ENCODE data around the gene CPNE7. TPM values are rescaled to one million over a fixed set of nuclear protein-coding genes. Genes with fewer than 3 reads are reported as not detected.

Gene CPNE7
- total and polyA plus RNA-seq, 9 donors, result 0.36 to 4.0 (median 0.92) TPM; not detected in 2

GRCh38 chr16:89547291-89547690, 28.3 kb upstream of the CPNE7 start:
- H3K27ac ChIP-seq, result no peak overlapping the region
- H3K4me1 ChIP-seq (ENCODE audit: insufficient read depth), result no peaks in the 10 kb centered on the region
- no peak for DNase-seq
- intact Hi-C loops (cut with DNase I), result no loop called here
- H3K36me3 ChIP-seq, result no peaks in the 10 kb centered on the region
- no peaks in the 10 kb centered on the region for H3K9me3 ChIP-seq
- no peak overlapping the region for H3K4me3 ChIP-seq
- WGBS, 3 donors, result 87 to 92% (median 92%) methylated on average over 17 of the region's 17 CpGs
- H3K27me3 ChIP-seq, result no peaks in the 10 kb centered on the region
- TF ChIP-seq POLR2A (IDR thresholded peaks at IDR 0.05) (no peak), EP300 (IDR thresholded peaks at IDR 0.05) (no peak), CTCF (IDR thresholded peaks at IDR 0.05) (no peak)

- H3K27me3 ChIP-seq, result no peaks in the 10 kb centered on the region
- no peak for TF ChIP-seq POLR2A (IDR thresholded peaks at IDR 0.05)
- no peak for TF ChIP-seq EP300 (IDR thresholded peaks at IDR 0.05)
- TF ChIP-seq CTCF (IDR thresholded peaks at IDR 0.05), result no peak
- intact Hi-C loops (cut with DNase I), result no loop called here
- H3K4me3 ChIP-seq, result no peak overlapping the region
- H3K4me1 ChIP-seq (ENCODE audit: insufficient read depth), result no peaks in the 10 kb centered on the region
- H3K27ac ChIP-seq, result no peak overlapping the region
- WGBS, 3 donors, result 93 to 96% (median 96%) methylated on average over 20 of the region's 20 CpGs
- H3K36me3 ChIP-seq, result no peaks in the 10 kb centered on the region
- H3K9me3 ChIP-seq, result no peaks in the 10 kb centered on the region
- no peak for DNase-seq
Observed at GRCh38 chr16:89547860-89548259, 27.7 kb upstream of the CPNE7 start.

- no peak for DNase-seq
- intact Hi-C loops (cut with DNase I), result no loop called here
- WGBS, 3 donors, result 85 to 88% (median 87%) methylated on average over 28 of the region's 28 CpGs
- Histone ChIP-seq H3K4me3 (no peak overlapping the region), H3K9me3 (no peaks in the 10 kb centered on the region), H3K4me1 (ENCODE audit: insufficient read depth) (no peaks in the 10 kb centered on the region), H3K27me3 (no peaks in the 10 kb centered on the region), H3K36me3 (no peaks in the 10 kb centered on the region), H3K27ac (no peak overlapping the region)
- no peak for TF ChIP-seq CTCF (IDR thresholded peaks at IDR 0.05)
- TF ChIP-seq EP300 (IDR thresholded peaks at IDR 0.05), result no peak
- no peak for TF ChIP-seq POLR2A (IDR thresholded peaks at IDR 0.05)
Observed at GRCh38 chr16:89548344-89549006, 27.1 kb upstream of the CPNE7 start.

- Histone ChIP-seq H3K4me3 (no peak overlapping the region), H3K27me3 (no peaks in the 10 kb centered on the region), H3K36me3 (no peaks in the 10 kb centered on the region), H3K27ac (no peak overlapping the region), H3K9me3 (no peaks in the 10 kb centered on the region), H3K4me1 (ENCODE audit: insufficient read depth) (no peaks in the 10 kb centered on the region)
- WGBS, 3 donors, result 89 to 93% (median 89%) methylated on average over 10 of the region's 10 CpGs
- TF ChIP-seq EP300 (IDR thresholded peaks at IDR 0.05) (no peak), POLR2A (IDR thresholded peaks at IDR 0.05) (no peak), CTCF (IDR thresholded peaks at IDR 0.05) (no peak)
- intact Hi-C loops (cut with DNase I), result no loop called here
- no peak for DNase-seq
Observed at GRCh38 chr16:89549007-89549700, 26.4 kb upstream of the CPNE7 start.
